Liver (tissue), 3 donors: ENCODE results near the gene GNAO1.

Experiments used
- CTCF ChIP-seq: fragments of 150-350 bp; IDR thresholded peaks from 2 replicates; pipeline ENCODE4 v1.5.1; 2017; ENCODE audit warnings: improper control_type of control experiment, low read depth, low read length; ENCODE audit not compliant: missing input control
- JUND ChIP-seq, 2 donors: IDR thresholded peaks; 2 replicates each; pipeline ENCODE4 v1.6.1; 2016; ENCODE audit warnings: antibody characterized with exemption in 2 of 2
- NR2F2 ChIP-seq: IDR thresholded peaks from 2 replicates; pipeline ENCODE4 v1.6.1; 2016; ENCODE audit warnings: antibody characterized with exemption
- RAD21 ChIP-seq, 2 donors: IDR thresholded peaks; 2 replicates each; pipeline ENCODE4 v1.6.1; 2016; ENCODE audit warnings: antibody characterized with exemption in 2 of 2, mild to moderate bottlenecking in 2 of 2
- REST ChIP-seq: IDR thresholded peaks from 2 replicates; pipeline ENCODE4 v1.6.1; 2016; ENCODE audit warnings: antibody characterized with exemption, mild to moderate bottlenecking
- SP1 ChIP-seq: IDR thresholded peaks from 2 replicates; pipeline ENCODE4 v1.6.1; 2018; ENCODE audit warnings: antibody characterized with exemption, mild to moderate bottlenecking
- TAF1 ChIP-seq: conservative IDR thresholded peaks from 2 replicates; pipeline ENCODE4 v1.6.1; 2016; ENCODE audit warnings: antibody characterized with exemption, mild to moderate bottlenecking
- ZBTB33 ChIP-seq: IDR thresholded peaks from 2 replicates; pipeline ENCODE4 v1.6.1; 2016; ENCODE audit warnings: antibody characterized with exemption
- donor health status: healthy.
- donor health status: healthy.

GRCh38 chr16:56279132-56279531, 87.8 kb downstream of the GNAO1 start:
- TF ChIP-seq NR2F2 = no peak
- TF ChIP-seq ZBTB33 = no peak
- TF ChIP-seq CTCF = no peak
- TF ChIP-seq JUND (IDR thresholded peaks at IDR 0.05) = no peak
- TF ChIP-seq REST = no peak
- no peak for TF ChIP-seq TAF1
- no peak for TF ChIP-seq SP1
- TF ChIP-seq RAD21 (IDR thresholded peaks at IDR 0.05) = no peak
